ENCODE data around the gene CEP126.
A peak's percentile ranks its signal among the peaks of the same experiment; 100 is the strongest.

Gene CEP126

GRCh38 chr11:102010776-102011494 lies 96.1 kb downstream of the CEP126 start:
- DNase-seq (ENCODE audit: low read depth in 1 of 2, low spot score in 1 of 2) = no peak

GRCh38 chr11:102012946-102013345 lies 98.1 kb downstream of the CEP126 start:
- DNase-seq (ENCODE audit: low read depth in 1 of 2, low spot score in 1 of 2) = no peak

GRCh38 chr11:102014756-102015155 lies 99.9 kb downstream of the CEP126 start:
- no peak for DNase-seq (ENCODE audit: low read depth in 1 of 2, low spot score in 1 of 2)

GRCh38 chr11:102017026-102017425 lies 102.2 kb downstream of the CEP126 start:
- DNase-seq (ENCODE audit: low read depth in 1 of 2, low spot score in 1 of 2) = no peak

- DNase-seq (ENCODE audit: low read depth in 1 of 2, low spot score in 1 of 2) = no peak
Observed at GRCh38 chr11:102026217-102026616, 111.4 kb downstream of the CEP126 start.

- no peak for DNase-seq (ENCODE audit: low read depth in 1 of 2, low spot score in 1 of 2)
Observed at GRCh38 chr11:102026959-102027358, 112.1 kb downstream of the CEP126 start.

GRCh38 chr11:102036757-102037156 lies 121.9 kb downstream of the CEP126 start:
- DNase-seq (ENCODE audit: low read depth in 1 of 2, low spot score in 1 of 2) = no peak

GRCh38 chr11:102046841-102047240 lies 132.0 kb downstream of the CEP126 start:
- no peak for DNase-seq (ENCODE audit: low read depth in 1 of 2, low spot score in 1 of 2)

- peak in 1 of 2 donors; percentile 9 for DNase-seq (ENCODE audit: low read depth in 1 of 2, low spot score in 1 of 2)
Observed at GRCh38 chr11:102047305-102047924, 132.6 kb downstream of the CEP126 start, which contains the start of gene CFAP300. TSS of gene CFAP300 (plus strand) at chr11:102047437. CDS start at chr11:102047471, 34 bp downstream.

All from activated T-helper 1 cell treated with anti-CD3 and anti-CD28 coated beads, Interleukin-2, amount 50 U/mL, for 16 hours (primary cell).